Measurements from ENCODE around the gene RAB31. TPM values are rescaled to one million over a fixed set of nuclear protein-coding genes. Genes with fewer than 3 reads are reported as not detected.

The RAB31 gene
- total RNA-seq, 3 donors from 2014 or later: 12.8 to 58.5 (median 27.4) TPM

DNA sequence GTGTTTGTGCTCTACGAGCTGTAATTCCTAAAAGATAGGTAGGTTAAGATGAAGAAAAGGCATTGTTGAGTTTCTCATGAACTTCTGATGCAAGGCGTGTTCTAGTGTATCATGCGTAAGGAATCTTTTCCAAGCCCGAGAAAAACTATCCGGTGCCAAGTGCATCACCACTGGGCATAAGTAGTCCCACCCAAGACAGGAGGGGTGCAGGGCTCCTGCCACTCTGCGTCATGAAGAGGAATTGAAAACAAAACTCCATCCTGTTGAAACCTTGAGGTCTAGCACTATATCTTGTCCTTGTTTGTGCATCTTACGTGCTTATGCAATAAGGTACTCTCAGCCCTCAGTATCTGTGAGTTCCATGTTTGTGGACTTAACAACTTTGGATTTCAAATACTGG lies 45.7 kb downstream of the RAB31 start:
- no peak overlapping the region for H3K4me3 ChIP-seq
- no peaks in the 10 kb centered on the region for H3K36me3 ChIP-seq (ENCODE audit: low read depth)
- no peak for ATAC-seq
- intact Hi-C loops (cut with DNase I, micrococcal nuclease): no loop called here
- H3K4me1 ChIP-seq (ENCODE audit: low read depth): no peaks in the 10 kb centered on the region
- no peak for DNase-seq
- TF ChIP-seq, protein P1, sequence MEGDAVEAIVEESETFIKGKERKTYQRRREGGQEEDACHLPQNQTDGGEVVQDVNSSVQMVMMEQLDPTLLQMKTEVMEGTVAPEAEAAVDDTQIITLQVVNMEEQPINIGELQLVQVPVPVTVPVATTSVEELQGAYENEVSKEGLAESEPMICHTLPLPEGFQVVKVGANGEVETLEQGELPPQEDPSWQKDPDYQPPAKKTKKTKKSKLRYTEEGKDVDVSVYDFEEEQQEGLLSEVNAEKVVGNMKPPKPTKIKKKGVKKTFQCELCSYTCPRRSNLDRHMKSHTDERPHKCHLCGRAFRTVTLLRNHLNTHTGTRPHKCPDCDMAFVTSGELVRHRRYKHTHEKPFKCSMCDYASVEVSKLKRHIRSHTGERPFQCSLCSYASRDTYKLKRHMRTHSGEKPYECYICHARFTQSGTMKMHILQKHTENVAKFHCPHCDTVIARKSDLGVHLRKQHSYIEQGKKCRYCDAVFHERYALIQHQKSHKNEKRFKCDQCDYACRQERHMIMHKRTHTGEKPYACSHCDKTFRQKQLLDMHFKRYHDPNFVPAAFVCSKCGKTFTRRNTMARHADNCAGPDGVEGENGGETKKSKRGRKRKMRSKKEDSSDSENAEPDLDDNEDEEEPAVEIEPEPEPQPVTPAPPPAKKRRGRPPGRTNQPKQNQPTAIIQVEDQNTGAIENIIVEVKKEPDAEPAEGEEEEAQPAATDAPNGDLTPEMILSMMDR (IDR thresholded peaks at IDR 0.05): no peak
- H3K9me3 ChIP-seq: no peaks in the 10 kb centered on the region

DNA sequence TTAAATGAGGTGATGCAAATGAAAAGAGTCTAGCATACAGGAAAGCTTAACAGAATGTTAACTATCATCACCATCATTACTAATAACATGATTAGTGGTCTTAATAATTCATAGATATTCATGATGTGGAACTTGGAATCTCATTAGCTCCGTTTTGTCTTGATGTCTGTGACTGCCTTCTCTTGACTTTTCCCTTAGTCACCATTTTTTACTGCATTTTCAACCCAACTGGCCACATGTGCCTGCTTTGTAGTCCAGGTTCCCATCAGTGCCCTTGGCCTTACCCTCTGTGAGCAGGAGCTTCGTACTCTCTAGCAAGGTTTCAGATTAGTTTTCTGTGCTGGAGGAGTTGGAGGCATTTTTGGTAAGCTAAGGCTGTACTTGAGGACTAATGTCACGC lies 47.0 kb downstream of the RAB31 start:
- H3K4me1 ChIP-seq (ENCODE audit: low read depth): no peaks in the 10 kb centered on the region
- intact Hi-C loops (cut with DNase I, micrococcal nuclease): no loop called here
- ATAC-seq: no peak
- no peak for DNase-seq
- no peaks in the 10 kb centered on the region for H3K9me3 ChIP-seq
- TF ChIP-seq, protein P1 (IDR thresholded peaks at IDR 0.05): no peak
- no peaks in the 10 kb centered on the region for H3K36me3 ChIP-seq (ENCODE audit: low read depth)
- H3K4me3 ChIP-seq: no peak overlapping the region

DNA sequence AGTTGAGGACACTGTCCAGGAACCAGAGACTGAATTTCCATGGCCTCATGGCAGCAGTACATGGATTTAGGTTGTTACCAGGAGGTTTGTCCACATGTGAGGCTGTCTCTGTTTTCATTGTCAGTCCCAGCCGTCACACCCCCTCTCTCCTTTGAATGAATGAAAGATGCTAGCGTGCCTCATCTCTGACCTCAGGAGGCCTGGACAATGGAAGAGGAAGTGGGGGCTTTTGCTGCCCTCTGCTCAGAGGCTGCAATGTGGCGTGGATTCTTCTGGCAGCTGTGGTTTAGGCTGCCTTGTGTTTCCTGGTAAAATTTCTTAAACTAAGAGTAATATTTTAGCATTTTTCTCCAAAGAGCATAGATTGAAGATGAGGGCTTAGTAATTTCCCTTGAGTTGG lies 47.5 kb downstream of the RAB31 start:
- no peaks in the 10 kb centered on the region for H3K4me1 ChIP-seq (ENCODE audit: low read depth)
- no peak for DNase-seq
- no peak overlapping the region for H3K4me3 ChIP-seq
- H3K9me3 ChIP-seq: no peaks in the 10 kb centered on the region
- TF ChIP-seq, protein P1 (IDR thresholded peaks at IDR 0.05): no peak
- no peaks in the 10 kb centered on the region for H3K36me3 ChIP-seq (ENCODE audit: low read depth)
- intact Hi-C loops (cut with DNase I, micrococcal nuclease): no loop called here
- ATAC-seq: peak; percentile 29

DNA sequence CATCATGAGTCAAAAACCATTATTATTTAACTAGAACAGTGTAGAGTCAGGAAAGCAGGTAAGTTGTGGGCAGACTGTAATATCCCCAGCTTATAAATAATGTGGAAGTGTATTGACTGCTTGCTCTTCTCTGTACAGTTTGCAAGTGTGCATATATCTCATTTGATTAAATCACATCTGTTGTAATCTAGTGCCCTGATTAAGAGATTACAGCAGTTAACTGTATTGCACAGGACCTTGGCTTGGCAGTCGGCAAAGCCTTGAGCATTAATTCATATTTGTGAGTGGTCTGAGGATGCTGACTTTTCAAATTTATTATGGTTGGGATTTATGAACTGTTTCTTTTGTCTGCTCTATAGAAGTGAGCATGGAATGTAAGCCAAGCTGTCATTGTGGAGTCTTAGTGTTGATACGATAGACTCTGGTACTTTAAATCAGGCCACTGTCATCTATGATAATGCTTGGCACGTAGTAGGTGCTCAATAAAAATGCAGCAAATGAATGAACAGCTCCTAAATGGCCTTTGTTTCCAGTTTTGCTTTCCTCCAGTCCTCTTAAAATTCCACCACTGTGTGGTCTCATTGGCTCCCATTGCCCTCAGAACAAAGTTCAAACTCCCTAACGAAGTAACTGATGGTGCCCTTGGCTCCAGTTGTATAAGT lies 48.3 kb downstream of the RAB31 start:
- no peak for ATAC-seq

DNA sequence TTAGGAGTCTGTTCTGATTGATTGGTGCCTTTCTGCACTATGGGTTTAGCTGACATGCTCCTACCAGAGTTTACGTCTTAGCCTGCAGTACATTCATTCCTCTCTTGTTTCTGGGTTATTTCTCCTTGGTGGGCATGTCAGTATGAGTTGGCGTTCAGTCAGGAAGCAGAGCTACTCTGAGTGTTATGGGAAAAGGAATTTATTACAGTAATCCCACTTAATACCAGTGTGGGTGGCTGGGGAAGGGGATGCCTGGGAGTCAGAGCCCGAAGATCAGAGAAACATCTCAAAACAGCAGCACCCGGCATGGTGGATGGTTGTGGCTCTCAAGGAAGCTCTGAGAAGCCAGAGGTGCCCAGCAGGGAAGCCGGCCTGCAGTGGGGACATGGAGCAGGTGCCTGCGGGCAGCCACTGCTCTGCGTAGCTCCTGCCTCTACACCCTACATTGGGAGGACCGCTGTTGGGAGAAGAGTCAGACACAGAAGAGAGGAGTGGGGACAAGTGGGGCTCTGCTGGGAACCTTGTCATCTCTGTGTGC lies 48.9 kb downstream of the RAB31 start:
- intact Hi-C loops (cut with DNase I, micrococcal nuclease): no loop called here
- Histone ChIP-seq H3K4me1 (ENCODE audit: low read depth) (no peaks in the 10 kb centered on the region), H3K9me3 (no peaks in the 10 kb centered on the region), H3K36me3 (ENCODE audit: low read depth) (no peaks in the 10 kb centered on the region), H3K4me3 (no peak overlapping the region)
- TF ChIP-seq, protein P1 (IDR thresholded peaks at IDR 0.05): no peak
- ATAC-seq (no peak), DNase-seq (no peak)

More for the DNA sequence above, 48.3 kb downstream of the RAB31 start:
- no peak for DNase-seq
- intact Hi-C loops (cut with DNase I, micrococcal nuclease): no loop called here
- H3K36me3 ChIP-seq (ENCODE audit: low read depth): no peaks in the 10 kb centered on the region
- TF ChIP-seq, protein P1 (IDR thresholded peaks at IDR 0.05): no peak
- H3K4me1 ChIP-seq (ENCODE audit: low read depth): no peaks in the 10 kb centered on the region
- H3K9me3 ChIP-seq: no peaks in the 10 kb centered on the region
- H3K4me3 ChIP-seq: no peak overlapping the region

Data from mucosa of descending colon (tissue), 3 donors.